IMR-90 (cell line): ENCODE results near the gene PROZ. TPM values are rescaled to one million over a fixed set of nuclear protein-coding genes. Genes with fewer than 3 reads are reported as not detected.

ENCODE experiments used
- ATAC-seq: fragments of 200-7000 bp; cut with Tn5 transposase; 2 replicates; pipeline ENCODE4 v1.9.1; 2020; ENCODE audit warnings: low read depth, mild to moderate bottlenecking, moderate library complexity
- BruUV-seq: library from RNA; stranded (reverse); fragments of 400-500 nt; replicated peaks from 2 replicates; lab custom pipeline; 2021; lab: Mats Ljungman, UMichigan
- CTCF ChIA-PET: fragments of 300-600 bp; formaldehyde crosslinking; extraction: SDS; loops from one replicate; lab custom pipeline; 2021; ENCODE audit warnings: antibody characterized with exemption; lab: Yijun Ruan, JAX
- POLR2A ChIA-PET: fragments of 300-600 bp; sonication (Branson Sonifier 250); formaldehyde crosslinking; loops from one replicate; lab custom pipeline; 2022; ENCODE audit warnings: antibody characterized with exemption; ENCODE audit not compliant: unreplicated experiment; lab: Charles Lee
- DNase-seq: peaks from one replicate; pipeline ENCODE4 v3.0.0; 2013
- H2AFZ ChIP-seq: replicated peaks from 2 replicates; pipeline ENCODE3; 2013; ENCODE audit warnings: low read length, mild to moderate bottlenecking; ENCODE audit not compliant: poor library complexity
- H2AK5ac ChIP-seq: 2 replicates; pipeline ENCODE4 v1.6.1; 2013; ENCODE audit warnings: low read depth, low read length, inconsistent platforms
- H2AK9ac ChIP-seq: replicated peaks from 2 replicates; pipeline ENCODE3; 2013; ENCODE audit warnings: mild to moderate bottlenecking, low read depth, low read length, moderate library complexity; ENCODE audit not compliant: poor library complexity
- H2BK120ac ChIP-seq: 2 replicates; pipeline ENCODE4 v1.6.1; 2013; ENCODE audit warnings: low read depth, low read length, inconsistent platforms
- H2BK15ac ChIP-seq: 3 replicates; pipeline ENCODE4 v1.6.1; 2013; ENCODE audit warnings: low read depth, low read length, inconsistent platforms
- H2BK20ac ChIP-seq: 2 replicates; pipeline ENCODE4 v1.6.1; 2013; ENCODE audit warnings: low read depth, mild to moderate bottlenecking, inconsistent platforms, low read length, moderate library complexity
- H2BK5ac ChIP-seq: 2 replicates; pipeline ENCODE4 v1.6.1; 2013; ENCODE audit warnings: mild to moderate bottlenecking, low read depth, low read length, inconsistent platforms; ENCODE audit not compliant: poor library complexity, severe bottlenecking
- H3K14ac ChIP-seq: replicated peaks from 2 replicates; pipeline ENCODE4 v1.6.1; 2013; ENCODE audit warnings: low read depth, low read length, inconsistent platforms
- H3K18ac ChIP-seq: 2 replicates; pipeline ENCODE4 v1.6.1; 2013; ENCODE audit warnings: low read depth, low read length, control low read depth
- H3K23ac ChIP-seq: 2 replicates; pipeline ENCODE4 v1.6.1; 2013; ENCODE audit warnings: low read depth, low read length, inconsistent platforms
- H3K27ac ChIP-seq: 2 replicates; pipeline ENCODE4 v1.5.1; 2013; ENCODE audit warnings: mild to moderate bottlenecking, control low read depth, low read length; ENCODE audit not compliant: insufficient read depth
- H3K27me3 ChIP-seq: 2 replicates; pipeline ENCODE4 v1.6.1; 2013; ENCODE audit warnings: low read length; ENCODE audit not compliant: control insufficient read depth, insufficient read depth
- H3K36me3 ChIP-seq: 2 replicates; pipeline ENCODE4 v1.6.1; 2013; ENCODE audit warnings: low read length, mixed read lengths; ENCODE audit not compliant: control insufficient read depth, insufficient read depth
- H3K4ac ChIP-seq: 2 replicates; pipeline ENCODE4 v1.6.1; 2013; ENCODE audit warnings: low read depth, low read length, inconsistent platforms
- H3K4me1 ChIP-seq: 2 replicates; pipeline ENCODE4 v1.6.1; 2013; ENCODE audit warnings: low read length, mixed read lengths; ENCODE audit not compliant: control insufficient read depth, insufficient read depth
- H3K4me2 ChIP-seq: 2 replicates; pipeline ENCODE4 v1.6.1; 2013; ENCODE audit warnings: low read depth, mild to moderate bottlenecking, control low read depth, low read length, moderate library complexity
- H3K4me3 ChIP-seq: 2 replicates; pipeline ENCODE4 v1.5.1; 2013; ENCODE audit warnings: low read depth, mild to moderate bottlenecking, control low read depth, low read length, moderate library complexity; ENCODE audit not compliant: insufficient read depth
- H3K56ac ChIP-seq: 2 replicates; pipeline ENCODE4 v1.6.1; 2013; ENCODE audit warnings: low read length, inconsistent platforms; ENCODE audit not compliant: insufficient read depth; ENCODE audit errors: extremely low read depth
- H3K79me1 ChIP-seq, 2 experiments: 2 replicates each; pipeline ENCODE4 v1.6.1; 2013; ENCODE audit warnings: low read length in 2 of 2, inconsistent platforms in 1 of 2, low read depth in 1 of 2
- H3K9ac ChIP-seq: 2 replicates; pipeline ENCODE4 v1.6.1; 2013; ENCODE audit warnings: low read depth, low read length, control low read depth
- H3K9me1 ChIP-seq: 2 replicates; pipeline ENCODE4 v1.6.1; 2013; ENCODE audit warnings: low read length, inconsistent platforms; ENCODE audit not compliant: insufficient read depth
- H3K9me3 ChIP-seq: 2 replicates; pipeline ENCODE4 v1.6.1; 2013; ENCODE audit warnings: low read length; ENCODE audit not compliant: control insufficient read depth, insufficient read depth
- H4K20me1 ChIP-seq: 2 replicates; pipeline ENCODE4 v1.6.1; 2013; ENCODE audit warnings: low read length, inconsistent platforms; ENCODE audit not compliant: insufficient read depth
- H4K5ac ChIP-seq: 2 replicates; pipeline ENCODE4 v1.6.1; 2013; ENCODE audit warnings: mild to moderate bottlenecking, low read depth, low read length, control low read depth
- H4K8ac ChIP-seq, 2 experiments: 2 replicates each; pipeline ENCODE4 v1.6.1; 2013; ENCODE audit warnings: low read depth in 2 of 2, low read length in 2 of 2, control low read depth in 1 of 2, inconsistent platforms in 1 of 2
- H4K91ac ChIP-seq: 2 replicates; pipeline ENCODE4 v1.6.1; 2013; ENCODE audit warnings: low read depth, low read length, inconsistent platforms; ENCODE audit not compliant: insufficient read depth
- BHLHE40 ChIP-seq: fragments of 150-350 bp; IDR thresholded peaks from 2 replicates; pipeline ENCODE4 v1.6.1; 2016; ENCODE audit warnings: mild to moderate bottlenecking, low read depth, low read length
- CEBPB ChIP-seq: IDR thresholded peaks from 2 replicates; pipeline ENCODE4 v1.6.1; 2012; ENCODE audit warnings: low read depth, low read length, improper control_type of control experiment
- CHD1 ChIP-seq: IDR thresholded peaks from 2 replicates; pipeline ENCODE4 v1.6.1; 2012; ENCODE audit warnings: low read depth, low read length, improper control_type of control experiment
- ELK1 ChIP-seq: fragments of 150-350 bp; IDR thresholded peaks from 2 replicates; pipeline ENCODE4 v1.6.1; 2016; ENCODE audit warnings: low read depth, mild to moderate bottlenecking, low read length, moderate library complexity, borderline replicate concordance
- MAFK ChIP-seq: IDR thresholded peaks from 2 replicates; pipeline ENCODE4 v1.6.1; 2012; ENCODE audit warnings: low read depth, low read length, improper control_type of control experiment
- MAZ ChIP-seq: IDR thresholded peaks from 2 replicates; pipeline ENCODE4 v1.6.1; 2012; ENCODE audit warnings: low read depth, mild to moderate bottlenecking, low read length, improper control_type of control experiment, moderate library complexity, borderline replicate concordance
- NFE2L2 ChIP-seq: fragments of 150-350 bp; IDR thresholded peaks from 2 replicates; pipeline ENCODE4 v1.6.1; 2016; ENCODE audit warnings: low read depth, mild to moderate bottlenecking, low read length
- RAD21 ChIP-seq: IDR thresholded peaks from 2 replicates; pipeline ENCODE4 v1.6.1; 2012; ENCODE audit warnings: low read length, improper control_type of control experiment
- RCOR1 ChIP-seq: IDR thresholded peaks from 2 replicates; pipeline ENCODE4 v1.6.1; 2012; ENCODE audit warnings: mild to moderate bottlenecking, low read length, improper control_type of control experiment; ENCODE audit not compliant: insufficient replicate concordance
- RFX5 ChIP-seq: IDR thresholded peaks from 2 replicates; pipeline ENCODE4 v1.8.0; 2012; ENCODE audit warnings: low read depth, mild to moderate bottlenecking, low read length, moderate library complexity
- SMC3 ChIP-seq: fragments of 150-350 bp; IDR thresholded peaks from 2 replicates; pipeline ENCODE4 v1.6.1; 2016; ENCODE audit warnings: low read depth, mild to moderate bottlenecking, antibody characterized with exemption, low read length, moderate library complexity
- WGBS, 2 experiments: methylation state at CpG; one replicate each; pipeline versions ENCODE4 v1.1.5 to v1.1.7; 2013; ENCODE audit warnings: missing lambda C conversion rate in 2 of 2; ENCODE audit not compliant: insufficient read length in 1 of 2; ENCODE audit errors: extremely low coverage in 2 of 2; 5-methylcytosine and 5-hydroxymethylcytosine counted together
- dilution Hi-C: fragments of 300-500 bp; cut with HindIII; formaldehyde crosslinking; loops from one replicate; pipeline ENCODE4 v1.14.3; 2018; ENCODE audit warnings: low sequenced_read_pairs; ENCODE audit not compliant: unreplicated experiment
- in situ Hi-C: fragments of 300-500 bp; cut with MboI; formaldehyde crosslinking; loops from 3 replicates; pipeline ENCODE4 v1.14.3; 2019; ENCODE audit warnings: low sequenced_read_pairs, inconsistent platforms, mixed read lengths
- intact Hi-C: fragments of 100-400 bp; cut with micrococcal nuclease; formaldehyde crosslinking; loops from 2 replicates; pipeline ENCODE4 v1.10.0; 2022
- polyA plus RNA-seq, 3 experiments: library from polyadenylated mRNA; depleted of rRNA; stranded (reverse); fragments of >200 nt; gene quantifications; 2 replicates each; pipeline ENCODE4 v1.2.3, GENCODE V29; 2012; ENCODE audit warnings: low replicate concordance in 1 of 3
- total RNA-seq: library from RNA; depleted of rRNA; stranded (reverse); fragments of >200 nt; gene quantifications from 2 replicates; pipeline ENCODE4 v1.2.3, GENCODE V29; 2012
- TF ChIP-seq, protein P1 (sequence below): conservative IDR thresholded peaks from 2 replicates; pipeline ENCODE4 v1.5.1; 2012; ENCODE audit warnings: mild to moderate bottlenecking, low read depth, low read length, improper control_type of control experiment

The PROZ gene
- total and polyA plus RNA-seq, 2 of the 4 experiments (the other 2 are of a cell fraction): not detected

- no peak overlapping the region for H4K8ac ChIP-seq
- H3K18ac ChIP-seq: no peak overlapping the region
- intact Hi-C loops: no loop called here
- H3K9me1 ChIP-seq: peaks cover 46% of the 10 kb centered on the region
- H4K91ac ChIP-seq: no peak overlapping the region
- no peak overlapping the region for H2BK20ac ChIP-seq
- TF ChIP-seq BHLHE40 (no peak), RAD21 (peak; percentile 44), NFE2L2 (no peak), CHD1 (no peak), RCOR1 (no peak), CEBPB (no peak), ELK1 (no peak), MAFK (no peak), RFX5 (no peak), SMC3 (peak; percentile 35; the same call in 1 of the 2 replicates), MAZ (no peak)
- TF ChIP-seq, protein P1, sequence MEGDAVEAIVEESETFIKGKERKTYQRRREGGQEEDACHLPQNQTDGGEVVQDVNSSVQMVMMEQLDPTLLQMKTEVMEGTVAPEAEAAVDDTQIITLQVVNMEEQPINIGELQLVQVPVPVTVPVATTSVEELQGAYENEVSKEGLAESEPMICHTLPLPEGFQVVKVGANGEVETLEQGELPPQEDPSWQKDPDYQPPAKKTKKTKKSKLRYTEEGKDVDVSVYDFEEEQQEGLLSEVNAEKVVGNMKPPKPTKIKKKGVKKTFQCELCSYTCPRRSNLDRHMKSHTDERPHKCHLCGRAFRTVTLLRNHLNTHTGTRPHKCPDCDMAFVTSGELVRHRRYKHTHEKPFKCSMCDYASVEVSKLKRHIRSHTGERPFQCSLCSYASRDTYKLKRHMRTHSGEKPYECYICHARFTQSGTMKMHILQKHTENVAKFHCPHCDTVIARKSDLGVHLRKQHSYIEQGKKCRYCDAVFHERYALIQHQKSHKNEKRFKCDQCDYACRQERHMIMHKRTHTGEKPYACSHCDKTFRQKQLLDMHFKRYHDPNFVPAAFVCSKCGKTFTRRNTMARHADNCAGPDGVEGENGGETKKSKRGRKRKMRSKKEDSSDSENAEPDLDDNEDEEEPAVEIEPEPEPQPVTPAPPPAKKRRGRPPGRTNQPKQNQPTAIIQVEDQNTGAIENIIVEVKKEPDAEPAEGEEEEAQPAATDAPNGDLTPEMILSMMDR: 0 out of 2 replicates have a peak, but pooled peaks have one; percentile 31
- H3K4me2 ChIP-seq: no peak overlapping the region
- no peak overlapping the region for H4K5ac ChIP-seq
- no peaks in the 10 kb centered on the region for H3K9me3 ChIP-seq
- no peak overlapping the region for H3K23ac ChIP-seq
- H2BK120ac ChIP-seq: no peak overlapping the region
- H2AK9ac ChIP-seq: peak overlapping the region; percentile 44
- no peak overlapping the region for H2BK5ac ChIP-seq
- WGBS, 2 experiments: 80% methylated on average over 2 of the region's 7 CpGs; no CpG with 5 or more reads in 1 of the 2 experiments
- no TSS peak for BruUV-seq
- H2AK5ac ChIP-seq: no peak overlapping the region
- POLR2A ChIA-PET: no interaction called here
- ATAC-seq (no peak), DNase-seq (no peak)
- peaks cover 14% of the 10 kb centered on the region for H3K4me1 ChIP-seq
- H3K56ac ChIP-seq: no peak overlapping the region
- H3K9ac ChIP-seq: no peak overlapping the region
- no peaks in the 10 kb centered on the region for H3K27me3 ChIP-seq
- no peak overlapping the region for H3K27ac ChIP-seq
- H2AFZ ChIP-seq: no peak overlapping the region
- no peak overlapping the region for H3K4me3 ChIP-seq
- peaks cover 52% of the 10 kb centered on the region for H3K36me3 ChIP-seq
- dilution Hi-C loops: no loop called here
- peaks cover 33 to 79% of the 10 kb centered on the region in 2 experiments for H3K79me1 ChIP-seq
- no peak overlapping the region for H2BK15ac ChIP-seq
- no peak overlapping the region for H3K14ac ChIP-seq
- in situ Hi-C loops: no loop called here
- CTCF ChIA-PET: no interaction called here
- H4K20me1 ChIP-seq: peaks cover 84% of the 10 kb centered on the region
- no peak overlapping the region for H3K4ac ChIP-seq
These were observed 62.4 kb downstream of the PROZ start for GRCh38 chr13:113220877-113221276.
